Measurements from ENCODE around the gene UBXN4.
A peak's percentile ranks its signal among the peaks of the same experiment; 100 is the strongest.

Gene UBXN4

DNA sequence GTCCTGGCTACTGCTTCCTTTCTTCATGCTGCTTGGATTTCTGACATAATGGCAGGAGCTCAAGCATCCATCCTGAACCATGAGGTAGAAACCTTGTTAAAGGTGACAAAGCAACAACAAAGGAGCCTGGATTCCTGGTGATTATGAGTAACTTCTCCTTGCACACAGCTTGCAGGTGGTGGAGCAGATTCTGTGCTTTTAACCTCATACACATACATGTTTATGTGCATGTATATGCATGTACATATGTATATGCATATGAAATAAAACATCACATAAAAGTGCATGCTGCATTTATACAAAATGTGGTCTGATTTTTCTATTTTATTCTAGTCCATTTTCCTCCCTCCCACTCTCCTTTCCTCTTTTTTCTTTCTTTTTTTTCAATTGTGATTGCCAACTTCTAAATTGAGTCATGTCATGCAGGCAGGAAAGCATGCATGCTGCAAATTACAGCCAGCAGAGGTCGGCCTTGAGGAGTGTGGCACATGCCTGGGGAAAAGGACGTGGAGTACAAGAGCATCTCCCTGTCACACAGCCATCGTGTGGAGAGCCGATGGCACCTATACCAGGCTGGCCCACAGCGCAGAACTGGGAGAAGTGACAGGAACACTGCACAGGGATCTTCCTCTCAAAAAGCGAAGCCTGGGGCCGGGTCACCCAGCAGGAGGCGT lies 77.4 kb downstream of the UBXN4 start:
- H3K4me1 ChIP-seq (ENCODE audit: control insufficient read depth in 5 of 5, insufficient read depth in 5 of 5, low read length in 5 of 5), result no peaks in the 10 kb centered on the region
- H3K27me3 ChIP-seq (ENCODE audit: control insufficient read depth in 5 of 5, insufficient read depth in 4 of 5, low read length in 5 of 5), result peaks cover 0 to 4% (median 0%) of the 10 kb centered on the region in 5 donors
- peaks cover 0 to 13% (median 10%) of the 10 kb centered on the region in 5 donors for H3K9me3 ChIP-seq (ENCODE audit: control insufficient read depth in 5 of 5, low read length in 5 of 5)
- no peaks in the 10 kb centered on the region for H3K36me3 ChIP-seq (ENCODE audit: control insufficient read depth in 5 of 5, insufficient read depth in 5 of 5, low read length in 5 of 5)
- no peak overlapping the region for H3K4me3 ChIP-seq (ENCODE audit: low read depth in 1 of 5, low read length in 5 of 5)
- no peak overlapping the region for H3K27ac ChIP-seq (ENCODE audit: low read depth, low read length)
- no peak overlapping the region for H3K9ac ChIP-seq (ENCODE audit: low read length in 5 of 5)

GRCh38 chr2:135820003-135820618 lies 78.5 kb downstream of the UBXN4 start:
- Histone ChIP-seq H3K27ac (ENCODE audit: low read depth, low read length) (no peak overlapping the region), H3K4me3 (ENCODE audit: low read depth in 1 of 5, low read length in 5 of 5) (no peak overlapping the region), H3K9ac (ENCODE audit: low read length in 5 of 5) (no peak overlapping the region), H3K9me3 (ENCODE audit: control insufficient read depth in 5 of 5, low read length in 5 of 5) (peaks cover 0 to 13% (median 10%) of the 10 kb centered on the region in 5 donors), H3K36me3 (ENCODE audit: control insufficient read depth in 5 of 5, insufficient read depth in 5 of 5, low read length in 5 of 5) (no peaks in the 10 kb centered on the region), H3K27me3 (ENCODE audit: control insufficient read depth in 5 of 5, insufficient read depth in 4 of 5, low read length in 5 of 5) (peaks cover 0 to 4% (median 0%) of the 10 kb centered on the region in 5 donors), H3K4me1 (ENCODE audit: control insufficient read depth in 5 of 5, insufficient read depth in 5 of 5, low read length in 5 of 5) (peaks cover 0 to under 1% (median 0%) of the 10 kb centered on the region in 5 donors)

DNA sequence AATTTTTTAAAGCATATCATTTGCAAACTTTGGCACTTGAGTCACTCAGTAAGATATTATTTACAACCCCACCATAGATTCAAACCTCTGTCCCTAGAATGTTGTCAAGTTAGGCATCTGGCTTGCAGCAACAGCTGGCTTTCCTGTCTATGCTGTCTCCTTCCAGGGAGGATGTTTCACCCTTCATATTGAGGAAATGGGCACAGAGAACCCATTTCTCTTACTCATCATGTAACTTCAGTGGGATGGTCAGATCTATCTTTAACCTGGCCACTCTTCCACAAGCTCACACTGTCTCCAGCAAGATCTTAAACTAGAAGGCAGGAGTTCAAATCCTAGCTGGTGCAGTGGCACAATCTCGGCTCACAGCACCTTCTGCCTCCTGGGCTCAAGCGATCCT lies 79.5 kb downstream of the UBXN4 start:
- Histone ChIP-seq H3K4me3 (ENCODE audit: low read depth in 1 of 5, low read length in 5 of 5) (no peak overlapping the region), H3K4me1 (ENCODE audit: control insufficient read depth in 5 of 5, insufficient read depth in 5 of 5, low read length in 5 of 5) (peaks cover 0 to 10% (median 0%) of the 10 kb centered on the region in 5 donors), H3K9ac (ENCODE audit: low read length in 5 of 5) (no peak overlapping the region), H3K27ac (ENCODE audit: low read depth, low read length) (no peak overlapping the region), H3K36me3 (ENCODE audit: control insufficient read depth in 5 of 5, insufficient read depth in 5 of 5, low read length in 5 of 5) (no peaks in the 10 kb centered on the region), H3K9me3 (ENCODE audit: control insufficient read depth in 5 of 5, low read length in 5 of 5) (peaks cover 0 to 13% (median 10%) of the 10 kb centered on the region in 5 donors), H3K27me3 (ENCODE audit: control insufficient read depth in 5 of 5, insufficient read depth in 4 of 5, low read length in 5 of 5) (peaks cover 0 to 6% (median 0%) of the 10 kb centered on the region in 5 donors)

- no peak overlapping the region for H3K9ac ChIP-seq (ENCODE audit: low read length in 5 of 5)
- no peak overlapping the region for H3K4me3 ChIP-seq (ENCODE audit: low read depth in 1 of 5, low read length in 5 of 5)
- H3K27me3 ChIP-seq (ENCODE audit: control insufficient read depth in 5 of 5, insufficient read depth in 4 of 5, low read length in 5 of 5), result peaks cover 0 to 6% (median 0%) of the 10 kb centered on the region in 5 donors
- no peak overlapping the region for H3K27ac ChIP-seq (ENCODE audit: low read depth, low read length)
- H3K36me3 ChIP-seq (ENCODE audit: control insufficient read depth in 5 of 5, insufficient read depth in 5 of 5, low read length in 5 of 5), result no peaks in the 10 kb centered on the region
- peaks cover 0 to 10% (median 0%) of the 10 kb centered on the region in 5 donors for H3K4me1 ChIP-seq (ENCODE audit: control insufficient read depth in 5 of 5, insufficient read depth in 5 of 5, low read length in 5 of 5)
- H3K9me3 ChIP-seq (ENCODE audit: control insufficient read depth in 5 of 5, low read length in 5 of 5), result peaks cover 0 to 13% (median 10%) of the 10 kb centered on the region in 5 donors
Measured at GRCh38 chr2:135822855-135823254, 81.2 kb downstream of the UBXN4 start.

DNA sequence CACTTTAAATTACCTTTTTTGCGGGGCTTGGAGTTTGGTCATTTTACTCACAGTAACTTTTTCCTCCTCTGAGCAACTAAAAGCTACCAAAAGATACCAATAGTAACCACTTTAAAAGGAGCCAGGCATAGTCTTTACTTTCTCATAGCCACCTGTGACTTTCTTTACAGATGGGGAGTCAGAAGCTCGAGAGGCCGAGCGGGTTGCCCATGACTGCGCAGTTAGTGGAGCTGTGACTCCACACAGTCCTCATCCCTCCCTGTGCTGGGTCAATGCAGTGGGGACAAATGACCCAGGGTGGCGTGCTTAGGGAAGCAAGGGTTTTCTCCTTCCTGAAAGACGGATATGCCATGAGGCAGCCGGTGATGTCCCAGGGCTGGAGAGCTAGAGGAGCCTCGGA lies 83.5 kb downstream of the UBXN4 start:
- H3K27ac ChIP-seq (ENCODE audit: low read depth, low read length), result no peak overlapping the region
- no peak overlapping the region for H3K9ac ChIP-seq (ENCODE audit: low read length in 5 of 5)
- peaks cover 0 to 10% (median 0%) of the 10 kb centered on the region in 5 donors for H3K4me1 ChIP-seq (ENCODE audit: control insufficient read depth in 5 of 5, insufficient read depth in 5 of 5, low read length in 5 of 5)
- H3K9me3 ChIP-seq (ENCODE audit: control insufficient read depth in 5 of 5, low read length in 5 of 5), result peaks cover 0 to 11% (median 9%) of the 10 kb centered on the region in 5 donors
- H3K27me3 ChIP-seq (ENCODE audit: control insufficient read depth in 5 of 5, insufficient read depth in 4 of 5, low read length in 5 of 5), result peaks cover 0 to 5% (median 0%) of the 10 kb centered on the region in 5 donors
- H3K36me3 ChIP-seq (ENCODE audit: control insufficient read depth in 5 of 5, insufficient read depth in 5 of 5, low read length in 5 of 5), result no peaks in the 10 kb centered on the region
- no peak overlapping the region for H3K4me3 ChIP-seq (ENCODE audit: low read depth in 1 of 5, low read length in 5 of 5)

DNA sequence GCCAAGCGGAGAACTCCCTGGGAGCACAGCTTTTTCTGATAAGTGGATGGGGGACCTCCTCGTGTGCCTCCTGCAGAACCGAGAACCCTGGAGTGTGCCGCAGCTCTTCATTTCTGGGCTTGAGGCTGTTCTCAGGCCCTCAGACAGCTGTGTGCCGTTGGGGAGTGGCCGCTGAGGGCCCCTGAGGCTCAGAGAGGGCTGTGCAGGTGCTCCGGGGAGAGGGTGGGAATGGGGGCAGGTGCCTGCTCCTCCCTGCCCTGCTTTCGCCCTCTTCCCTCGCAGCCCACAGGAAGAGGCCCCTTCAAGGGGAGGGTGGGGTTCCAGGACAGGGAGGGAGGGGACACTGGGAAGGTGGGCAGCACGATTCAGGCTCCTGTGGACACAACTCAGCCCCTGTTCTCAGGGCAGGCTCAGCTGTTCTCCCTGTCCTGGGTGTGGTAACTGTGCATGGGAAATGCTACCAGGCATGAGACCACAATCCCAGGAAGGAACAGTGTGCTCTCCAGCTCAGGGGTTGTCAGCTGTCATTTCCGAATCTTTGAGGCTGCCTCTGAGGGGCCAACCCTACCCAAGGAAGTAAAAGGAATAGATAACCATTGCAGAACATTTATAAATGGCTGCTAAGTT lies 84.0 kb downstream of the UBXN4 start:
- Histone ChIP-seq H3K9ac (ENCODE audit: low read length in 5 of 5) (peak overlapping the region in 1 of 5 donors; percentile 23), H3K27me3 (ENCODE audit: control insufficient read depth in 5 of 5, insufficient read depth in 4 of 5, low read length in 5 of 5) (peaks cover 0 to 2% (median 0%) of the 10 kb centered on the region in 5 donors), H3K4me1 (ENCODE audit: control insufficient read depth in 5 of 5, insufficient read depth in 5 of 5, low read length in 5 of 5) (peaks cover 0 to 10% (median 0%) of the 10 kb centered on the region in 5 donors), H3K27ac (ENCODE audit: low read depth, low read length) (no peak overlapping the region), H3K4me3 (ENCODE audit: low read depth in 1 of 5, low read length in 5 of 5) (no peak overlapping the region), H3K9me3 (ENCODE audit: control insufficient read depth in 5 of 5, low read length in 5 of 5) (peaks cover 0 to 11% (median 9%) of the 10 kb centered on the region in 5 donors), H3K36me3 (ENCODE audit: control insufficient read depth in 5 of 5, insufficient read depth in 5 of 5, low read length in 5 of 5) (no peaks in the 10 kb centered on the region)

GRCh38 chr2:135826544-135826943 lies 84.9 kb downstream of the UBXN4 start:
- Histone ChIP-seq H3K9ac (ENCODE audit: low read length in 5 of 5) (no peak overlapping the region), H3K4me3 (ENCODE audit: low read depth in 1 of 5, low read length in 5 of 5) (no peak overlapping the region), H3K27me3 (ENCODE audit: control insufficient read depth in 5 of 5, insufficient read depth in 4 of 5, low read length in 5 of 5) (peaks cover 0 to 2% (median 0%) of the 10 kb centered on the region in 5 donors), H3K27ac (ENCODE audit: low read depth, low read length) (no peak overlapping the region), H3K36me3 (ENCODE audit: control insufficient read depth in 5 of 5, insufficient read depth in 5 of 5, low read length in 5 of 5) (no peaks in the 10 kb centered on the region), H3K9me3 (ENCODE audit: control insufficient read depth in 5 of 5, low read length in 5 of 5) (peaks cover 0 to 11% (median 9%) of the 10 kb centered on the region in 5 donors), H3K4me1 (ENCODE audit: control insufficient read depth in 5 of 5, insufficient read depth in 5 of 5, low read length in 5 of 5) (peaks cover 0 to 10% (median 0%) of the 10 kb centered on the region in 5 donors)

GRCh38 chr2:135829378-135830135 lies 87.9 kb downstream of the UBXN4 start:
- H3K4me1 ChIP-seq (ENCODE audit: control insufficient read depth in 5 of 5, insufficient read depth in 5 of 5, low read length in 5 of 5), result peaks cover 0 to 10% (median 0%) of the 10 kb centered on the region in 5 donors
- no peak overlapping the region for H3K27ac ChIP-seq (ENCODE audit: low read depth, low read length)
- H3K9ac ChIP-seq (ENCODE audit: low read length in 5 of 5), result no peak overlapping the region
- no peaks in the 10 kb centered on the region for H3K36me3 ChIP-seq (ENCODE audit: control insufficient read depth in 5 of 5, insufficient read depth in 5 of 5, low read length in 5 of 5)
- no peak overlapping the region for H3K4me3 ChIP-seq (ENCODE audit: low read depth in 1 of 5, low read length in 5 of 5)
- peaks cover 0 to 2% (median 0%) of the 10 kb centered on the region in 5 donors for H3K27me3 ChIP-seq (ENCODE audit: control insufficient read depth in 5 of 5, insufficient read depth in 4 of 5, low read length in 5 of 5)
- H3K9me3 ChIP-seq (ENCODE audit: control insufficient read depth in 5 of 5, low read length in 5 of 5), result no peaks in the 10 kb centered on the region

DNA sequence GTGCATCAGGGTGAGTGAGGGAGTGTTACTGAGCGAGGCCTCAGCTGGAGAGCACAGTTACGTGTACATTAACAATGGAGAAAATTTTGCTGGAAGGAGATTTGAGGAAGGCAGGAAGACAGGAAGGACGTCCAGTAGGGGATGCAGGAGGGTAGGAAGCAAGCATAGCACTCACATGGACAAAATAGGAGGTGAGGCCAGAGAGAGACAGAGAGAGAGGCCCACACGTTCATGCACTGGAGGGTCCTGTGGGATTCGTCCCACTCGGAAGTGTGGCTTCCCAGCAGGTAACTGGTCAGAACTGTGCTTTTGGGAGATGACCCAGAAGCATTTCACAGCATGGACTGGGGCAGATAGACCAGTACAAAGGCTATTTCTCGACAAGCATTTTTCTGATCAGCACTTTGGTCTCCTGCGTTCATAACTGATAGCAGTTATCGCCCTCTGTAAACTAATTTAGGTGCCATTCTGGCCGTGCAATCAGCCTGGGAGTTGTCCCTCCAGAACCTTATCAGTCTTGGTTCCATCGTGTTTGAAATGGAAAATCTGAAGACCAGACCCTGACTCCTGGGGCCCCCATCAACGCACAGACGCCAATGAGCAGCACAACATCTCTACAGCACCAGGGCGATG lies 89.6 kb downstream of the UBXN4 start:
- Histone ChIP-seq H3K9ac (ENCODE audit: low read length in 5 of 5) (no peak overlapping the region), H3K36me3 (ENCODE audit: control insufficient read depth in 5 of 5, insufficient read depth in 5 of 5, low read length in 5 of 5) (no peaks in the 10 kb centered on the region), H3K9me3 (ENCODE audit: control insufficient read depth in 5 of 5, low read length in 5 of 5) (no peaks in the 10 kb centered on the region), H3K27me3 (ENCODE audit: control insufficient read depth in 5 of 5, insufficient read depth in 4 of 5, low read length in 5 of 5) (no peaks in the 10 kb centered on the region), H3K4me3 (ENCODE audit: low read depth in 1 of 5, low read length in 5 of 5) (no peak overlapping the region), H3K4me1 (ENCODE audit: control insufficient read depth in 5 of 5, insufficient read depth in 5 of 5, low read length in 5 of 5) (no peaks in the 10 kb centered on the region), H3K27ac (ENCODE audit: low read depth, low read length) (no peak overlapping the region)
